ENCODE data around the gene ST6GALNAC1. TPM values are rescaled to one million over a fixed set of nuclear protein-coding genes. Genes with fewer than 3 reads are reported as not detected.
A peak's percentile ranks its signal among the peaks of the same experiment; 100 is the strongest.

Gene ST6GALNAC1
- total and polyA plus RNA-seq, 9 donors, result 0.73 to 10.5 (median 3.7) TPM

DNA sequence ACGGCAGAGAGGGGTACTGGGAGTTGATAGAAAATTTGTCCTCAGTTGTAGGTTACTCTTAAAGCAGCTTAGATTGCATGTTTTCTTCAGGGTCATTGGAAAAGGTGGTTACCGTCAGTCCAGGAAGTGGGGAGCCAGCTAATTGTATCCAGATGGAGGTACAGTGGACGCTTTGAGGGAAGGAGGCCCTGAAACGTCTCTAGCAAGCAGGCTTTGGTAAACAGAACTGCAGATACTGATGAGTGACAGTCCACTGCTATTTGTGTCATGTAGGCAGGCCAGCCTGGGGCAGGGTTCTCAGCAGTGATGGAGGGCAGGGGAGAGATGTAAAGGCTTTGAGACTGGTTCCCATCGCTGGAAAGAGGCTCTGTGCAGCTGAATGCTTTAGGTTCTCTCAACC is 30.2 kb upstream of the ST6GALNAC1 start:
- DNase-seq, result no peak
- Histone ChIP-seq H3K27ac (no peak overlapping the region), H3K9me3 (no peaks in the 10 kb centered on the region), H3K4me1 (ENCODE audit: insufficient read depth) (peaks cover 8% of the 10 kb centered on the region), H3K27me3 (no peaks in the 10 kb centered on the region), H3K4me3 (no peak overlapping the region), H3K36me3 (no peaks in the 10 kb centered on the region)
- TF ChIP-seq CTCF (IDR thresholded peaks at IDR 0.05), result no peak
- no peak for TF ChIP-seq EP300 (IDR thresholded peaks at IDR 0.05)
- TF ChIP-seq POLR2A (IDR thresholded peaks at IDR 0.05), result no peak
- 65 to 69% (median 68%) methylated on average over 5 of the region's 5 CpGs for WGBS, 3 donors
- intact Hi-C loops (cut with DNase I), result loop anchor here in 1 of 4 donors (10.0 kb wide), 1 partner anchor 51 kb away; the partner anchor contains the start of genes JMJD6 and METTL23

- 83 to 95% (median 91%) methylated on average over 3 of the region's 3 CpGs for WGBS, 3 donors
- no peaks in the 10 kb centered on the region for H3K9me3 ChIP-seq
- TF ChIP-seq POLR2A (IDR thresholded peaks at IDR 0.05) (no peak), EP300 (IDR thresholded peaks at IDR 0.05) (no peak), CTCF (IDR thresholded peaks at IDR 0.05) (no peak)
- H3K4me3 ChIP-seq, result no peak overlapping the region
- no peak for DNase-seq
- H3K36me3 ChIP-seq, result no peaks in the 10 kb centered on the region
- no peak overlapping the region for H3K27ac ChIP-seq
- peaks cover 11% of the 10 kb centered on the region for H3K4me1 ChIP-seq (ENCODE audit: insufficient read depth)
- no peaks in the 10 kb centered on the region for H3K27me3 ChIP-seq
- intact Hi-C loops (cut with DNase I), result loop anchor here in 1 of 4 donors (10.0 kb wide), 1 partner anchor 52 kb away; the partner anchor contains the start of genes JMJD6 and METTL23
Measured at GRCh38 chr17:76672892-76673291, 29.3 kb upstream of the ST6GALNAC1 start.

DNA sequence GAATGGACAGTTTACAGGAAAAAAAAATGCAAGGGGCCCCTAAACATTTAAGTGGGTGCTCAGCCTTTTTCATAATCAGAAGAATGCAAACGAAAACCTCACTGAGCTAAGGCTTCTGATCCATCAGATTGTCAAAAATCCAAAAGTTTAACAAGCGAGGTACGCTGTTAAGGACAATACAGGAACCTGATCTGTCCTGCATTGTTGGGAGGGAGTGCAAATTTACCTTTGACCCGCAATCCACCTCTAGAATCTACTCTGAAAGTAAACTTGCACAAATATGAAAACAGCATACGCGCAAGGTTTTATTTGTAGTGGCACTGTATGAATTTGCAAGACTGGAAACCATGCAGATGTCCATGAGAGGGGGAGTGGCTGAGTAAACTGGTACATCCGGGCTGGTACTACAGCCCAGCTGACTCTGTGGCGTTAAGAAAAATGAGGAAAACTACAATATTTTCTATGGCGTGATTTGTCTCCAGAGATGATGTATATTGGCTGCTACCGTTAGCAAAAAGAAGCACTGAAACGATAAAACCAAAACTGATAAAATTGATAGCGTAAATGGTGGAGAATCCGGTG is 28.8 kb upstream of the ST6GALNAC1 start:
- intact Hi-C loops (cut with DNase I), result loop anchor here in 1 of 4 donors (10.0 kb wide), 1 partner anchor 52 kb away; the partner anchor contains the start of genes JMJD6 and METTL23
- H3K36me3 ChIP-seq, result no peaks in the 10 kb centered on the region
- 24 to 46% (median 39%) methylated on average over 13 of the region's 13 CpGs for WGBS, 3 donors
- H3K9me3 ChIP-seq, result no peaks in the 10 kb centered on the region
- peaks cover 12% of the 10 kb centered on the region for H3K4me1 ChIP-seq (ENCODE audit: insufficient read depth)
- TF ChIP-seq CTCF (IDR thresholded peaks at IDR 0.05) (no peak), EP300 (IDR thresholded peaks at IDR 0.05) (no peak)
- no peak for DNase-seq
- no peaks in the 10 kb centered on the region for H3K27me3 ChIP-seq
- peak overlapping the region; percentile 77 for H3K4me3 ChIP-seq
- peak overlapping the region; percentile 4 to 73 for H3K27ac ChIP-seq

GRCh38 chr17:76671912-76672262 is 28.3 kb upstream of the ST6GALNAC1 start:
- intact Hi-C loops (cut with DNase I), result loop anchor here in 1 of 4 donors (10.0 kb wide), 1 partner anchor 53 kb away; the partner anchor contains the start of genes JMJD6 and METTL23
- H3K4me1 ChIP-seq (ENCODE audit: insufficient read depth), result peaks cover 12% of the 10 kb centered on the region
- H3K27ac ChIP-seq, result peak overlapping the region; percentile 4 to 73
- H3K27me3 ChIP-seq, result no peaks in the 10 kb centered on the region
- DNase-seq, result no peak
- peak overlapping the region; percentile 77 for H3K4me3 ChIP-seq
- H3K36me3 ChIP-seq, result no peaks in the 10 kb centered on the region
- WGBS, 3 donors, result 0 to 1% (median 0%) methylated on average over 19 of the region's 19 CpGs
- no peaks in the 10 kb centered on the region for H3K9me3 ChIP-seq
- TF ChIP-seq EP300 (IDR thresholded peaks at IDR 0.05) (no peak), CTCF (IDR thresholded peaks at IDR 0.05) (peak in 1 of 3 donors; percentile 43), POLR2A (IDR thresholded peaks at IDR 0.05) (peak; percentile 7)

Data from ovary (tissue), 9 donors.